GM23338 (cell line): ENCODE measurements around the gene MINK1. TPM values are rescaled to one million over a fixed set of nuclear protein-coding genes. Genes with fewer than 3 reads are reported as not detected.
A peak's percentile ranks its signal among the peaks of the same experiment; 100 is the strongest.

Experiments
- ATAC-seq: fragments of 200-7000 bp; cut with Tn5 transposase; 3 replicates; pipeline ENCODE4 v1.9.1; 2020
- DNase-seq: peaks from one replicate; pipeline ENCODE4 v3.0.0-alpha.2; 2015; ENCODE audit warnings: low spot score
- H2AFZ ChIP-seq: fragments of 200-600 bp; sonication (generic); 2 replicates; pipeline ENCODE4 v1.8.0; 2016; ENCODE audit warnings: antibody characterized with exemption, mild to moderate bottlenecking, moderate library complexity
- H3F3A ChIP-seq: fragments of 200-600 bp; sonication (generic); replicated peaks from 2 replicates; pipeline ENCODE4 v1.8.0; 2017; ENCODE audit warnings: antibody characterized with exemption, mixed run types, low read depth
- H3K27ac ChIP-seq: fragments of 200-600 bp; sonication (generic); 2 replicates; pipeline ENCODE4 v1.6.1; 2016; ENCODE audit warnings: low read depth
- H3K27me3 ChIP-seq: fragments of 200-600 bp; sonication (generic); 2 replicates; pipeline ENCODE4 v1.8.0; 2016; ENCODE audit warnings: mild to moderate bottlenecking, mixed run types, moderate library complexity; ENCODE audit not compliant: insufficient read depth
- H3K36me3 ChIP-seq: fragments of 200-600 bp; sonication (generic); 2 replicates; pipeline ENCODE4 v1.8.0; 2016; ENCODE audit warnings: mild to moderate bottlenecking; ENCODE audit not compliant: insufficient read depth
- H3K4me1 ChIP-seq: fragments of 200-600 bp; sonication (generic); 2 replicates; pipeline ENCODE4 v1.8.0; 2016; ENCODE audit warnings: mild to moderate bottlenecking, moderate library complexity; ENCODE audit not compliant: insufficient read depth
- H3K4me2 ChIP-seq: fragments of 200-600 bp; sonication (generic); 2 replicates; pipeline ENCODE4 v1.7.1; 2017; ENCODE audit warnings: mixed run types
- H3K4me3 ChIP-seq: fragments of 200-600 bp; sonication (generic); 2 replicates; pipeline ENCODE4 v1.6.1; 2016; ENCODE audit warnings: mixed run types
- H3K79me2 ChIP-seq: fragments of 200-600 bp; sonication (generic); replicated peaks from 2 replicates; pipeline ENCODE4 v1.8.0; 2017; ENCODE audit warnings: mild to moderate bottlenecking; ENCODE audit not compliant: insufficient read depth
- H3K9me2 ChIP-seq: fragments of 200-600 bp; sonication (generic); 2 replicates; pipeline ENCODE4 v1.8.0; 2017; ENCODE audit not compliant: insufficient read depth
- H4K20me1 ChIP-seq: fragments of 200-600 bp; sonication (generic); replicated peaks from 2 replicates; pipeline ENCODE4 v1.8.0; 2017; ENCODE audit warnings: mild to moderate bottlenecking; ENCODE audit not compliant: insufficient read depth
- H3K27ac Mint-ChIP-seq: 2 replicates; pipeline ENCODE4 v1.8.0; 2020; ENCODE audit warnings: inconsistent platforms, mild to moderate bottlenecking, moderate library complexity, mixed read lengths
- H3K27me3 Mint-ChIP-seq: 3 replicates; pipeline ENCODE4 v1.8.0; 2022; ENCODE audit warnings: low read depth, mild to moderate bottlenecking, moderate library complexity, mixed read lengths, inconsistent platforms; ENCODE audit not compliant: insufficient read depth, poor library complexity
- H3K36me3 Mint-ChIP-seq: 3 replicates; pipeline ENCODE4 v1.8.0; 2021; ENCODE audit warnings: low read depth, mild to moderate bottlenecking, inconsistent platforms, moderate library complexity, mixed read lengths
- H3K4me1 Mint-ChIP-seq: 3 replicates; pipeline ENCODE4 v1.8.0; 2020; ENCODE audit warnings: mild to moderate bottlenecking, inconsistent platforms, mixed read lengths
- H3K4me3 Mint-ChIP-seq: 3 replicates; pipeline ENCODE4 v1.8.0; 2021; ENCODE audit warnings: moderate library complexity, mild to moderate bottlenecking, inconsistent platforms, mixed read lengths
- H3K9me3 Mint-ChIP-seq: 3 replicates; pipeline ENCODE4 v1.8.0; 2020; ENCODE audit warnings: moderate library complexity, mild to moderate bottlenecking, inconsistent platforms, mixed read lengths
- CREB1 ChIP-seq: fragments of 250-450 bp; sonication (Bioruptor Pico); IDR thresholded peaks from 2 replicates; pipeline ENCODE4 v1.5.0; 2020; ENCODE audit warnings: low read depth, mild to moderate bottlenecking, moderate library complexity
- EZH2 ChIP-seq: fragments of 200-600 bp; sonication (generic); IDR thresholded peaks from one replicate; pipeline ENCODE4 v1.8.0; 2017; ENCODE audit warnings: antibody characterized with exemption, mild to moderate bottlenecking, low read depth; ENCODE audit not compliant: unreplicated experiment
- EZH2phosphoT487 ChIP-seq: fragments of 200-600 bp; sonication (generic); IDR thresholded peaks from one replicate; pipeline ENCODE4 v1.8.1; 2018; ENCODE audit warnings: antibody characterized with exemption; ENCODE audit not compliant: unreplicated experiment
- JUNB ChIP-seq: IDR thresholded peaks from one replicate; pipeline ENCODE4 v1.6.1; 2016; ENCODE audit warnings: antibody characterized with exemption; ENCODE audit not compliant: unreplicated experiment
- NANOG ChIP-seq: IDR thresholded peaks from 2 replicates; pipeline ENCODE4 v1.6.1; 2016; ENCODE audit warnings: antibody characterized with exemption, borderline replicate concordance
- POLR2AphosphoS5 ChIP-seq: IDR thresholded peaks from 2 replicates; pipeline ENCODE4 v1.6.1; 2016; ENCODE audit warnings: antibody characterized with exemption, low read depth
- STAT1 ChIP-seq: IDR thresholded peaks from one replicate; pipeline ENCODE4 v1.6.1; 2016; ENCODE audit warnings: antibody characterized with exemption; ENCODE audit not compliant: unreplicated experiment
- ZNF114 ChIP-seq: fragments of 250-450 bp; sonication (Bioruptor Pico); IDR thresholded peaks from 2 replicates; pipeline ENCODE4 v1.5.0; 2020; ENCODE audit warnings: mild to moderate bottlenecking, moderate library complexity
- ZNF331 ChIP-seq: fragments of 250-450 bp; sonication (Bioruptor Pico); IDR thresholded peaks from 2 replicates; pipeline ENCODE4 v1.5.0; 2020; ENCODE audit warnings: low read depth, mild to moderate bottlenecking, moderate library complexity
- polyA plus RNA-seq: library from polyadenylated mRNA; unstranded; fragments of >200 nt; fragmentation: Nextera tagmentation; extraction: Ambion mirVana; gene quantifications from 2 replicates; pipeline ENCODE4 v1.2.1, GENCODE V29; 2016
- total RNA-seq: library from RNA; depleted of rRNA; stranded (reverse); fragments of >200 nt; shearing (Covaris generic); gene quantifications from 2 replicates; pipeline ENCODE4 v1.2.3, GENCODE V29; 2014
- TF ChIP-seq, protein P1 (sequence below): fragments of 250-450 bp; sonication (Bioruptor Pico); IDR thresholded peaks from 2 replicates; pipeline ENCODE4 v1.5.0; 2020; ENCODE audit warnings: mild to moderate bottlenecking, moderate library complexity
- TF ChIP-seq, protein P2 (sequence below): IDR thresholded peaks from 2 replicates; pipeline ENCODE4 v1.6.1; 2016; ENCODE audit warnings: antibody characterized with exemption
- TF ChIP-seq, protein P3 (sequence below): IDR thresholded peaks from one replicate; pipeline ENCODE4 v1.6.1; 2018; ENCODE audit warnings: antibody characterized with exemption; ENCODE audit not compliant: unreplicated experiment
- TF ChIP-seq, protein P4 (sequence below), 2 experiments: fragments of 200-600 bp in 1 of 2; sonication (generic) in 1 of 2; conservative IDR thresholded peaks; 2 replicates each; pipeline versions ENCODE4 v1.5.1 to v1.6.1; 2016 to 2017; ENCODE audit warnings: antibody characterized with exemption in 2 of 2, low read depth in 2 of 2, mild to moderate bottlenecking in 2 of 2, moderate library complexity in 1 of 2

The MINK1 gene
- total and polyA plus RNA-seq, 2 experiments from 2014 or later = 17.3 to 54.9 TPM

DNA sequence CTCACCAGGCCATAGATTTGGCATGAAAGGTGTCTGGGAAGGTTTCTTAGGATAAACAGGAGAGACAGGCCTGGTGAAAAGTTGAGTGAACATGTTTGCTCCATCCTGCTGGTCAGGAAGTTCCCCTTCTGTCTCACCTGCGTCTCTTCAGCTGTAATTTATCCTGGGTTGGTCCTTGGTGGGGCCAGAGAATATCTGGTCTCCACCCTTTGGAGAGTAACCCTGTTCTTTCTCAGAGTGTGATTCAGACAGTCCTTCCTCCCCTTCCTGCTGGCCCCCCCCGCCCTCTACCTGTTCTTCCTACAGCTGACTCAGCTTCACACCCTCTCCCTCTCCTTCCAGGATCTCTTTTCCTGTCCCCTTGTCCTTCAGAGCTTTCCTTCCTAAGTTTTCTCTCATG lies 17.1 kb downstream of the MINK1 start:
- Histone ChIP-seq H3K9me2 (no peaks in the 10 kb centered on the region), H3K4me3 (no peak overlapping the region), H3K36me3 (no peaks in the 10 kb centered on the region), H4K20me1 (no peaks in the 10 kb centered on the region; the same call in 1 of the 2 replicates), H2AFZ (no peak overlapping the region), H3F3A (peaks cover 3% of the 10 kb centered on the region; the same call in 1 of the 2 replicates), H3K27ac (peak overlapping the region; percentile 92; the same call in 1 of the 2 replicates), H3K4me1 (peaks cover 43% of the 10 kb centered on the region), H3K27me3 (no peaks in the 10 kb centered on the region), H3K4me2 (peak overlapping the region; percentile 48; the same call in 1 of the 2 replicates), H3K79me2 (peaks cover 59% of the 10 kb centered on the region)
- peak overlapping the region; percentile 9; the same call in 1 of the 2 replicates for H3K27ac Mint-ChIP-seq
- ATAC-seq (no peak), DNase-seq (no peak)
- TF ChIP-seq, protein P1, sequence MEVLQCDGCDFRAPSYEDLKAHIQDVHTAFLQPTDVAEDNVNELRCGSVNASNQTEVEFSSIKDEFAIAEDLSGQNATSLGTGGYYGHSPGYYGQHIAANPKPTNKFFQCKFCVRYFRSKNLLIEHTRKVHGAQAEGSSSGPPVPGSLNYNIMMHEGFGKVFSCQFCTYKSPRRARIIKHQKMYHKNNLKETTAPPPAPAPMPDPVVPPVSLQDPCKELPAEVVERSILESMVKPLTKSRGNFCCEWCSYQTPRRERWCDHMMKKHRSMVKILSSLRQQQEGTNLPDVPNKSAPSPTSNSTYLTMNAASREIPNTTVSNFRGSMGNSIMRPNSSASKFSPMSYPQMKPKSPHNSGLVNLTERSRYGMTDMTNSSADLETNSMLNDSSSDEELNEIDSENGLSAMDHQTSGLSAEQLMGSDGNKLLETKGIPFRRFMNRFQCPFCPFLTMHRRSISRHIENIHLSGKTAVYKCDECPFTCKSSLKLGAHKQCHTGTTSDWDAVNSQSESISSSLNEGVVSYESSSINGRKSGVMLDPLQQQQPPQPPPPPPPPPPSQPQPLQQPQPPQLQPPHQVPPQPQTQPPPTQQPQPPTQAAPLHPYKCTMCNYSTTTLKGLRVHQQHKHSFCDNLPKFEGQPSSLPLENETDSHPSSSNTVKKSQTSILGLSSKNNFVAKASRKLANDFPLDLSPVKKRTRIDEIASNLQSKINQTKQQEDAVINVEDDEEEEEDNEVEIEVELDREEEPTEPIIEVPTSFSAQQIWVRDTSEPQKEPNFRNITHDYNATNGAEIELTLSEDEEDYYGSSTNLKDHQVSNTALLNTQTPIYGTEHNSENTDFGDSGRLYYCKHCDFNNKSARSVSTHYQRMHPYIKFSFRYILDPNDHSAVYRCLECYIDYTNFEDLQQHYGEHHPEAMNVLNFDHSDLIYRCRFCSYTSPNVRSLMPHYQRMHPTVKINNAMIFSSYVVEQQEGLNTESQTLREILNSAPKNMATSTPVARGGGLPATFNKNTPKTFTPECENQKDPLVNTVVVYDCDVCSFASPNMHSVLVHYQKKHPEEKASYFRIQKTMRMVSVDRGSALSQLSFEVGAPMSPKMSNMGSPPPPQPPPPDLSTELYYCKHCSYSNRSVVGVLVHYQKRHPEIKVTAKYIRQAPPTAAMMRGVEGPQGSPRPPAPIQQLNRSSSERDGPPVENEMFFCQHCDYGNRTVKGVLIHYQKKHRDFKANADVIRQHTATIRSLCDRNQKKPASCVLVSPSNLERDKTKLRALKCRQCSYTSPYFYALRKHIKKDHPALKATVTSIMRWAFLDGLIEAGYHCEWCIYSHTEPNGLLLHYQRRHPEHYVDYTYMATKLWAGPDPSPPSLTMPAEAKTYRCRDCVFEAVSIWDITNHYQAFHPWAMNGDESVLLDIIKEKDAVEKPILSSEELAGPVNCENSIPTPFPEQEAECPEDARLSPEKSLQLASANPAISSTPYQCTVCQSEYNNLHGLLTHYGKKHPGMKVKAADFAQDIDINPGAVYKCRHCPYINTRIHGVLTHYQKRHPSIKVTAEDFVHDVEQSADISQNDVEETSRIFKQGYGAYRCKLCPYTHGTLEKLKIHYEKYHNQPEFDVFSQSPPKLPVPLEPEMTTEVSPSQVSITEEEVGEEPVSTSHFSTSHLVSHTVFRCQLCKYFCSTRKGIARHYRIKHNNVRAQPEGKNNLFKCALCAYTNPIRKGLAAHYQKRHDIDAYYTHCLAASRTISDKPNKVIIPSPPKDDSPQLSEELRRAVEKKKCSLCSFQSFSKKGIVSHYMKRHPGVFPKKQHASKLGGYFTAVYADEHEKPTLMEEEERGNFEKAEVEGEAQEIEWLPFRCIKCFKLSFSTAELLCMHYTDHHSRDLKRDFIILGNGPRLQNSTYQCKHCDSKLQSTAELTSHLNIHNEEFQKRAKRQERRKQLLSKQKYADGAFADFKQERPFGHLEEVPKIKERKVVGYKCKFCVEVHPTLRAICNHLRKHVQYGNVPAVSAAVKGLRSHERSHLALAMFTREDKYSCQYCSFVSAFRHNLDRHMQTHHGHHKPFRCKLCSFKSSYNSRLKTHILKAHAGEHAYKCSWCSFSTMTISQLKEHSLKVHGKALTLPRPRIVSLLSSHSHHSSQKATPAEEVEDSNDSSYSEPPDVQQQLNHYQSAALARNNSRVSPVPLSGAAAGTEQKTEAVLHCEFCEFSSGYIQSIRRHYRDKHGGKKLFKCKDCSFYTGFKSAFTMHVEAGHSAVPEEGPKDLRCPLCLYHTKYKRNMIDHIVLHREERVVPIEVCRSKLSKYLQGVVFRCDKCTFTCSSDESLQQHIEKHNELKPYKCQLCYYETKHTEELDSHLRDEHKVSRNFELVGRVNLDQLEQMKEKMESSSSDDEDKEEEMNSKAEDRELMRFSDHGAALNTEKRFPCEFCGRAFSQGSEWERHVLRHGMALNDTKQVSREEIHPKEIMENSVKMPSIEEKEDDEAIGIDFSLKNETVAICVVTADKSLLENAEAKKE (CRISPR knock-in tag) = no peak
- no peak for TF ChIP-seq POLR2AphosphoS5
- TF ChIP-seq EZH2phosphoT487 = no peak
- no peak for TF ChIP-seq ZNF331
- no peak for TF ChIP-seq STAT1
- no peak for TF ChIP-seq CREB1 (CRISPR knock-in tag)
- TF ChIP-seq, protein P2, sequence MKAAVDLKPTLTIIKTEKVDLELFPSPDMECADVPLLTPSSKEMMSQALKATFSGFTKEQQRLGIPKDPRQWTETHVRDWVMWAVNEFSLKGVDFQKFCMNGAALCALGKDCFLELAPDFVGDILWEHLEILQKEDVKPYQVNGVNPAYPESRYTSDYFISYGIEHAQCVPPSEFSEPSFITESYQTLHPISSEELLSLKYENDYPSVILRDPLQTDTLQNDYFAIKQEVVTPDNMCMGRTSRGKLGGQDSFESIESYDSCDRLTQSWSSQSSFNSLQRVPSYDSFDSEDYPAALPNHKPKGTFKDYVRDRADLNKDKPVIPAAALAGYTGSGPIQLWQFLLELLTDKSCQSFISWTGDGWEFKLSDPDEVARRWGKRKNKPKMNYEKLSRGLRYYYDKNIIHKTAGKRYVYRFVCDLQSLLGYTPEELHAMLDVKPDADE = no peak
- no peak for TF ChIP-seq ZNF114 (CRISPR knock-in tag)
- no peak for TF ChIP-seq NANOG
- no peak for TF ChIP-seq JUNB
- TF ChIP-seq, protein P3, sequence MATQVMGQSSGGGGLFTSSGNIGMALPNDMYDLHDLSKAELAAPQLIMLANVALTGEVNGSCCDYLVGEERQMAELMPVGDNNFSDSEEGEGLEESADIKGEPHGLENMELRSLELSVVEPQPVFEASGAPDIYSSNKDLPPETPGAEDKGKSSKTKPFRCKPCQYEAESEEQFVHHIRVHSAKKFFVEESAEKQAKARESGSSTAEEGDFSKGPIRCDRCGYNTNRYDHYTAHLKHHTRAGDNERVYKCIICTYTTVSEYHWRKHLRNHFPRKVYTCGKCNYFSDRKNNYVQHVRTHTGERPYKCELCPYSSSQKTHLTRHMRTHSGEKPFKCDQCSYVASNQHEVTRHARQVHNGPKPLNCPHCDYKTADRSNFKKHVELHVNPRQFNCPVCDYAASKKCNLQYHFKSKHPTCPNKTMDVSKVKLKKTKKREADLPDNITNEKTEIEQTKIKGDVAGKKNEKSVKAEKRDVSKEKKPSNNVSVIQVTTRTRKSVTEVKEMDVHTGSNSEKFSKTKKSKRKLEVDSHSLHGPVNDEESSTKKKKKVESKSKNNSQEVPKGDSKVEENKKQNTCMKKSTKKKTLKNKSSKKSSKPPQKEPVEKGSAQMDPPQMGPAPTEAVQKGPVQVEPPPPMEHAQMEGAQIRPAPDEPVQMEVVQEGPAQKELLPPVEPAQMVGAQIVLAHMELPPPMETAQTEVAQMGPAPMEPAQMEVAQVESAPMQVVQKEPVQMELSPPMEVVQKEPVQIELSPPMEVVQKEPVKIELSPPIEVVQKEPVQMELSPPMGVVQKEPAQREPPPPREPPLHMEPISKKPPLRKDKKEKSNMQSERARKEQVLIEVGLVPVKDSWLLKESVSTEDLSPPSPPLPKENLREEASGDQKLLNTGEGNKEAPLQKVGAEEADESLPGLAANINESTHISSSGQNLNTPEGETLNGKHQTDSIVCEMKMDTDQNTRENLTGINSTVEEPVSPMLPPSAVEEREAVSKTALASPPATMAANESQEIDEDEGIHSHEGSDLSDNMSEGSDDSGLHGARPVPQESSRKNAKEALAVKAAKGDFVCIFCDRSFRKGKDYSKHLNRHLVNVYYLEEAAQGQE = no peak
- TF ChIP-seq EZH2 = no peak
- TF ChIP-seq, protein P4, sequence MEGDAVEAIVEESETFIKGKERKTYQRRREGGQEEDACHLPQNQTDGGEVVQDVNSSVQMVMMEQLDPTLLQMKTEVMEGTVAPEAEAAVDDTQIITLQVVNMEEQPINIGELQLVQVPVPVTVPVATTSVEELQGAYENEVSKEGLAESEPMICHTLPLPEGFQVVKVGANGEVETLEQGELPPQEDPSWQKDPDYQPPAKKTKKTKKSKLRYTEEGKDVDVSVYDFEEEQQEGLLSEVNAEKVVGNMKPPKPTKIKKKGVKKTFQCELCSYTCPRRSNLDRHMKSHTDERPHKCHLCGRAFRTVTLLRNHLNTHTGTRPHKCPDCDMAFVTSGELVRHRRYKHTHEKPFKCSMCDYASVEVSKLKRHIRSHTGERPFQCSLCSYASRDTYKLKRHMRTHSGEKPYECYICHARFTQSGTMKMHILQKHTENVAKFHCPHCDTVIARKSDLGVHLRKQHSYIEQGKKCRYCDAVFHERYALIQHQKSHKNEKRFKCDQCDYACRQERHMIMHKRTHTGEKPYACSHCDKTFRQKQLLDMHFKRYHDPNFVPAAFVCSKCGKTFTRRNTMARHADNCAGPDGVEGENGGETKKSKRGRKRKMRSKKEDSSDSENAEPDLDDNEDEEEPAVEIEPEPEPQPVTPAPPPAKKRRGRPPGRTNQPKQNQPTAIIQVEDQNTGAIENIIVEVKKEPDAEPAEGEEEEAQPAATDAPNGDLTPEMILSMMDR (conservative IDR thresholded peaks at IDR 0.05; ENCODE audit: low read depth in 2 of 2) = no peak
- no peak overlapping the region for H3K4me3 Mint-ChIP-seq
- peaks cover 17% of the 10 kb centered on the region for H3K27me3 Mint-ChIP-seq
- H3K9me3 Mint-ChIP-seq = no peaks in the 10 kb centered on the region; the same call in 2 of the 3 replicates
- H3K36me3 Mint-ChIP-seq = peaks cover 4% of the 10 kb centered on the region; the same call in 1 of the 3 replicates
- peaks cover 60% of the 10 kb centered on the region for H3K4me1 Mint-ChIP-seq
